Fibroblast of lung (primary cell): ENCODE data around the gene SELP. TPM values are rescaled to one million over a fixed set of nuclear protein-coding genes. Genes with fewer than 3 reads are reported as not detected.

ENCODE experiments used
- polyA plus RNA-seq, 2 donors: library from polyadenylated mRNA; depleted of rRNA in 1 of 2; stranded (reverse) in 1 of 2; unstranded in 1 of 2; fragments of >200 nt; gene quantifications; 2 replicates each; pipeline ENCODE4 v1.2.1, GENCODE V29; 2011 to 2012; ENCODE audit warnings: missing spikeins in 1 of 2
- total RNA-seq: library from RNA; depleted of rRNA; stranded (reverse); fragments of >200 nt; gene quantifications from 2 replicates; pipeline ENCODE4 v1.2.1, GENCODE V29; 2014

SELP gene
- total and polyA plus RNA-seq, 2 donors (not counting 1 experiment from before 2014, with no cell fraction given) = not detected

Other genes starting within 250 kb of the SELP start
- 0.66 and 0.77 TPM in 2 replicates for gene CCDC181, start 202.7 kb downstream of the SELP start, total RNA-seq
- gene CCDC181, start 202.7 kb downstream of the SELP start, polyA plus RNA-seq = 0.34 and 0.40 TPM in 2 replicates
- 8.5 and 8.9 TPM in 2 replicates for gene SLC19A2, start 144.2 kb downstream of the SELP start, total RNA-seq
- gene SLC19A2, start 144.2 kb downstream of the SELP start, polyA plus RNA-seq = 4.5 and 5.2 TPM in 2 replicates
- gene F5, start 43.6 kb downstream of the SELP start, total RNA-seq = under 0.01 and 0.26 TPM in 2 replicates
- gene F5, start 43.6 kb downstream of the SELP start, polyA plus RNA-seq = not detected in 2 replicates
- under 0.01 and 0.17 TPM in 2 replicates for gene SELL, start 81.5 kb upstream of the SELP start, total RNA-seq
- gene SELL, start 81.5 kb upstream of the SELP start, polyA plus RNA-seq = 0.02 and 0.06 TPM in 2 replicates
- gene SELE, start 104.0 kb upstream of the SELP start, total RNA-seq = not detected in 2 replicates
- gene SELE, start 104.0 kb upstream of the SELP start, polyA plus RNA-seq = not detected in 2 replicates
- gene METTL18, start 164.8 kb upstream of the SELP start, total RNA-seq = 9.8 and 10.9 TPM in 2 replicates
- gene METTL18, start 164.8 kb upstream of the SELP start, polyA plus RNA-seq = 4.4 and 5.3 TPM in 2 replicates